ENCODE results near the gene ANO6.

Gene ANO6

GRCh38 chr12:45398552-45398951, 182.7 kb downstream of the ANO6 start:
- TF ChIP-seq MYC (IDR thresholded peaks at IDR 0.05; ENCODE audit: low read depth, low read length) (no peak), POLR2A (IDR thresholded peaks at IDR 0.05; ENCODE audit: extremely low read depth, insufficient read length) (no peak), MAX (IDR thresholded peaks at IDR 0.05; ENCODE audit: low read depth, low read length) (no peak), CTCF (IDR thresholded peaks at IDR 0.05; ENCODE audit: low read depth, low read length) (no peak)
- DNase-seq (ENCODE audit: low read depth), result no peak
- H3K4me3 ChIP-seq (ENCODE audit: low read depth, low read length), result no peak overlapping the region

- no peak for DNase-seq (ENCODE audit: low read depth)
- H3K4me3 ChIP-seq (ENCODE audit: low read depth, low read length), result no peak overlapping the region
- TF ChIP-seq MYC (IDR thresholded peaks at IDR 0.05; ENCODE audit: low read depth, low read length) (no peak), POLR2A (IDR thresholded peaks at IDR 0.05; ENCODE audit: extremely low read depth, insufficient read length) (no peak), CTCF (IDR thresholded peaks at IDR 0.05; ENCODE audit: low read depth, low read length) (no peak), MAX (IDR thresholded peaks at IDR 0.05; ENCODE audit: low read depth, low read length) (no peak)
These were observed 185.1 kb downstream of the ANO6 start for GRCh38 chr12:45400991-45401390.

- TF ChIP-seq MYC (IDR thresholded peaks at IDR 0.05; ENCODE audit: low read depth, low read length) (no peak), CTCF (IDR thresholded peaks at IDR 0.05; ENCODE audit: low read depth, low read length) (no peak), MAX (IDR thresholded peaks at IDR 0.05; ENCODE audit: low read depth, low read length) (no peak), POLR2A (IDR thresholded peaks at IDR 0.05; ENCODE audit: extremely low read depth, insufficient read length) (no peak)
- H3K4me3 ChIP-seq (ENCODE audit: low read depth, low read length), result no peak overlapping the region
- DNase-seq (ENCODE audit: low read depth), result no peak
These were observed 186.4 kb downstream of the ANO6 start for GRCh38 chr12:45402288-45402687.

GRCh38 chr12:45406988-45407850, 191.3 kb downstream of the ANO6 start:
- H3K4me3 ChIP-seq (ENCODE audit: low read depth, low read length), result no peak overlapping the region
- TF ChIP-seq MYC (IDR thresholded peaks at IDR 0.05; ENCODE audit: low read depth, low read length) (no peak), CTCF (IDR thresholded peaks at IDR 0.05; ENCODE audit: low read depth, low read length) (no peak), MAX (IDR thresholded peaks at IDR 0.05; ENCODE audit: low read depth, low read length) (no peak), POLR2A (IDR thresholded peaks at IDR 0.05; ENCODE audit: extremely low read depth, insufficient read length) (no peak)
- DNase-seq (ENCODE audit: low read depth), result no peak

GRCh38 chr12:45407981-45408728, 192.3 kb downstream of the ANO6 start:
- H3K4me3 ChIP-seq (ENCODE audit: low read depth, low read length), result no peak overlapping the region
- DNase-seq (ENCODE audit: low read depth), result no peak
- TF ChIP-seq MYC (IDR thresholded peaks at IDR 0.05; ENCODE audit: low read depth, low read length) (no peak), POLR2A (IDR thresholded peaks at IDR 0.05; ENCODE audit: extremely low read depth, insufficient read length) (no peak), MAX (IDR thresholded peaks at IDR 0.05; ENCODE audit: low read depth, low read length) (no peak), CTCF (IDR thresholded peaks at IDR 0.05; ENCODE audit: low read depth, low read length) (no peak)

All from NB4 (cell line).